Measurements from ENCODE around the gene SOWAHC. TPM values are rescaled to one million over a fixed set of nuclear protein-coding genes. Genes with fewer than 3 reads are reported as not detected.

The SOWAHC gene
- total and polyA plus RNA-seq, 2 experiments from 2014 or later: 18.8 to 26.5 TPM

DNA sequence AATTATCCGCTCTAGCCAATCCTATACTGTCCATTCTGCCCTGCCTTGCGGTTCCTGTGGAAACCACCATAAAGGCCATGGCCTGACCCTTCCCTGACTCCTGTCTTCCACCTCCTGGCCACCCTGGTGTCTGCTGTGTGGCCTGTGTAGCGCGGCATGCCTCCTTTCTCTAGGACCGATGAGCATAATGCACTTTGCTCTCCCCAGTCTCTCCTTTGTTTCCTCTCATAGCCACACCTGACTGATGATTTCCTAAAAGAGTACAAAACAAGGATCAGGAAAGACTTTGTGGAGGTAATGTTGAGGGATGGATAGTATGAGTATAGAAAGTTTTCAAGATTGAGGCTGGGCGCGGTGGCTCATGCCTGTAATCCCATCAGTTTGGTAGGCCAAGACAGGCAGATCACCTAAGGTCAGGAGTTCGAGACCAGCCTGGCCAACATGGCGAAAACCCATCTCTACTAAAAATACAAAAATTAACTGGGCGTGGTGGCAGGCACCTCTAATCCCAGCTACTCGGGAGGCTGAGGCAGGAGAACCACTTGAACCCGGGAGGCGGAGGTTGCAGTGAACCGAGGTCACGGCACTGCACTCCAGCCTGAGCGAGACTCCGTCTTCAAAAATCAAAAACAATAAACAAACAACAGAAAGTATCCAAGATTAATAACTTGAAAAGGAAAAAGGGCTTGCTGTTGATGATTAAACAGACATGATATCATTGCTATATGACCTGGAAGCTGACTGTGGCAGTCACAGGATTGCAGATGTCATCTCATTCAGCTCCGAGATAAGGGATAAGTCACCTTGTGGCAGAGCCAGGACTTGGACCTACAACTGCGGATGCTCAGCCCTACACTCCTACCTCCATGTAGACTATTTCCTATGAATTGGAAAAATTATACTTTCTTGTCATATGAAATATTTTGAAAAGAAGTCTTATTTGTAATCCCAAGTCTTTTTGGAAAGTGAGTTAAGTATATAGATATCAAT, 16.6 kb downstream of the SOWAHC start:
- DNase-seq (ENCODE audit: low spot score): peak; percentile 58
- Histone ChIP-seq H3K79me2 (no peaks in the 10 kb centered on the region), H4K20me1 (ENCODE audit: insufficient read depth, poor library complexity, severe bottlenecking) (no peaks in the 10 kb centered on the region), H3K4me1 (ENCODE audit: insufficient read depth) (no peaks in the 10 kb centered on the region), H3K36me3 (replicated peaks; ENCODE audit: insufficient read depth, low read depth) (no peaks in the 10 kb centered on the region), H3K27me3 (no peaks in the 10 kb centered on the region), H3K9me3 (ENCODE audit: low read depth) (no peaks in the 10 kb centered on the region), H3K4me2 (no peak overlapping the region), H2AFZ (no peak overlapping the region), H3K27ac (peak overlapping the region; percentile 66), H3K4me3 (no peak overlapping the region), H3K9me2 (replicated peaks; ENCODE audit: insufficient read depth) (no peaks in the 10 kb centered on the region)
- 93% methylated on average over 19 of the region's 19 CpGs for WGBS (ENCODE audit: low lambda C conversion rate, missing lambda C conversion rate)
- TF ChIP-seq EZH2 (IDR thresholded peaks at IDR 0.05; ENCODE audit: borderline replicate concordance) (no peak), EZH2phosphoT487 (IDR thresholded peaks at IDR 0.05; ENCODE audit: low read depth, severe bottlenecking, unreplicated experiment) (no peak)
- TF ChIP-seq, protein P1, sequence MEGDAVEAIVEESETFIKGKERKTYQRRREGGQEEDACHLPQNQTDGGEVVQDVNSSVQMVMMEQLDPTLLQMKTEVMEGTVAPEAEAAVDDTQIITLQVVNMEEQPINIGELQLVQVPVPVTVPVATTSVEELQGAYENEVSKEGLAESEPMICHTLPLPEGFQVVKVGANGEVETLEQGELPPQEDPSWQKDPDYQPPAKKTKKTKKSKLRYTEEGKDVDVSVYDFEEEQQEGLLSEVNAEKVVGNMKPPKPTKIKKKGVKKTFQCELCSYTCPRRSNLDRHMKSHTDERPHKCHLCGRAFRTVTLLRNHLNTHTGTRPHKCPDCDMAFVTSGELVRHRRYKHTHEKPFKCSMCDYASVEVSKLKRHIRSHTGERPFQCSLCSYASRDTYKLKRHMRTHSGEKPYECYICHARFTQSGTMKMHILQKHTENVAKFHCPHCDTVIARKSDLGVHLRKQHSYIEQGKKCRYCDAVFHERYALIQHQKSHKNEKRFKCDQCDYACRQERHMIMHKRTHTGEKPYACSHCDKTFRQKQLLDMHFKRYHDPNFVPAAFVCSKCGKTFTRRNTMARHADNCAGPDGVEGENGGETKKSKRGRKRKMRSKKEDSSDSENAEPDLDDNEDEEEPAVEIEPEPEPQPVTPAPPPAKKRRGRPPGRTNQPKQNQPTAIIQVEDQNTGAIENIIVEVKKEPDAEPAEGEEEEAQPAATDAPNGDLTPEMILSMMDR (IDR thresholded peaks at IDR 0.05; ENCODE audit: poor library complexity): no peak

GRCh38 chr2:109631741-109632140, 17.6 kb downstream of the SOWAHC start:
- WGBS (ENCODE audit: low lambda C conversion rate, missing lambda C conversion rate): 74% methylated on average over 3 of the region's 3 CpGs
- Histone ChIP-seq H3K27ac (peak overlapping the region; percentile 38), H3K9me2 (replicated peaks; ENCODE audit: insufficient read depth) (no peaks in the 10 kb centered on the region), H4K20me1 (ENCODE audit: insufficient read depth, poor library complexity, severe bottlenecking) (no peaks in the 10 kb centered on the region), H3K79me2 (no peaks in the 10 kb centered on the region), H2AFZ (no peak overlapping the region), H3K4me1 (ENCODE audit: insufficient read depth) (no peaks in the 10 kb centered on the region), H3K27me3 (no peaks in the 10 kb centered on the region), H3K36me3 (replicated peaks; ENCODE audit: insufficient read depth, low read depth) (no peaks in the 10 kb centered on the region), H3K4me3 (no peak overlapping the region), H3K9me3 (ENCODE audit: low read depth) (no peaks in the 10 kb centered on the region), H3K4me2 (no peak overlapping the region)
- DNase-seq (ENCODE audit: low spot score): no peak
- TF ChIP-seq EZH2 (IDR thresholded peaks at IDR 0.05; ENCODE audit: borderline replicate concordance) (no peak), EZH2phosphoT487 (IDR thresholded peaks at IDR 0.05; ENCODE audit: low read depth, severe bottlenecking, unreplicated experiment) (no peak)
- TF ChIP-seq, protein P1 (IDR thresholded peaks at IDR 0.05; ENCODE audit: poor library complexity): no peak

- H4K20me1 ChIP-seq (ENCODE audit: insufficient read depth, poor library complexity, severe bottlenecking): no peaks in the 10 kb centered on the region
- H3K4me1 ChIP-seq (ENCODE audit: insufficient read depth): no peaks in the 10 kb centered on the region
- H3K9me3 ChIP-seq (ENCODE audit: low read depth): no peaks in the 10 kb centered on the region
- H3K36me3 ChIP-seq (replicated peaks; ENCODE audit: insufficient read depth, low read depth): no peaks in the 10 kb centered on the region
- H3K27me3 ChIP-seq: no peaks in the 10 kb centered on the region
- H3K79me2 ChIP-seq: no peaks in the 10 kb centered on the region
- H3K9me2 ChIP-seq (replicated peaks; ENCODE audit: insufficient read depth): no peaks in the 10 kb centered on the region
- DNase-seq (ENCODE audit: low spot score): no peak
- no peak overlapping the region for H3K4me3 ChIP-seq
- 88% methylated on average over 14 of the region's 14 CpGs for WGBS (ENCODE audit: low lambda C conversion rate, missing lambda C conversion rate)
- H2AFZ ChIP-seq: no peak overlapping the region
- no peak overlapping the region for H3K4me2 ChIP-seq
- TF ChIP-seq EZH2phosphoT487 (IDR thresholded peaks at IDR 0.05; ENCODE audit: low read depth, severe bottlenecking, unreplicated experiment) (no peak), EZH2 (IDR thresholded peaks at IDR 0.05; ENCODE audit: borderline replicate concordance) (no peak)
- TF ChIP-seq, protein P1 (IDR thresholded peaks at IDR 0.05; ENCODE audit: poor library complexity): no peak
- H3K27ac ChIP-seq: peak overlapping the region; percentile 38
Measured at GRCh38 chr2:109632158-109632789, 18.1 kb downstream of the SOWAHC start.

Data from hepatocyte (in vitro differentiated cells).